HepG2 (cell line): ENCODE measurements around the gene IQSEC1. TPM values are rescaled to one million over a fixed set of nuclear protein-coding genes. Genes with fewer than 3 reads are reported as not detected.

Experiments used
- ADNP ChIP-seq: sonication (generic); formaldehyde crosslinking; IDR thresholded peaks from 2 replicates; pipeline ENCODE4 v1.4.0; 2020; ENCODE audit warnings: missing genetic modification reagents
- ATF1 ChIP-seq: IDR thresholded peaks from 2 replicates; pipeline ENCODE4 v1.6.1; 2016; ENCODE audit warnings: mild to moderate bottlenecking, control low read depth
- ATM ChIP-seq: fragments of 450-650 bp; IDR thresholded peaks from 2 replicates; pipeline ENCODE4 v1.7.1; 2017; ENCODE audit warnings: mild to moderate bottlenecking, borderline replicate concordance
- GLMP ChIP-seq: sonication (generic); formaldehyde crosslinking; IDR thresholded peaks from 2 replicates; pipeline ENCODE4 v1.9.0; 2021; ENCODE audit warnings: missing genetic modification reagents, mild to moderate bottlenecking, borderline replicate concordance
- HNF4G ChIP-seq, 2 experiments: sonication (generic) in 1 of 2; formaldehyde crosslinking in 1 of 2; IDR thresholded peaks; 2 replicates each; pipeline versions ENCODE4 v1.4.0 to v1.6.1; 2011 to 2020; ENCODE audit warnings: borderline replicate concordance in 2 of 2, low read depth in 2 of 2, mild to moderate bottlenecking in 2 of 2, low read length in 1 of 2, missing genetic modification reagents in 1 of 2, moderate library complexity in 1 of 2
- NR2F2 ChIP-seq: IDR thresholded peaks from 2 replicates; pipeline ENCODE4 v1.6.1; 2012; ENCODE audit warnings: low read depth, inconsistent platforms, borderline replicate concordance
- PAXIP1 ChIP-seq: sonication (generic); formaldehyde crosslinking; conservative IDR thresholded peaks from 2 replicates; pipeline ENCODE4 v1.4.0; 2020; ENCODE audit warnings: mild to moderate bottlenecking, missing genetic modification reagents, moderate library complexity
- SALL2 ChIP-seq: sonication (generic); formaldehyde crosslinking; IDR thresholded peaks from 2 replicates; pipeline ENCODE4 v1.8.1; 2023; ENCODE audit warnings: mild to moderate bottlenecking, missing genetic modification reagents, inconsistent platforms
- SMARCC2 ChIP-seq: fragments of 450-650 bp; IDR thresholded peaks from 2 replicates; pipeline ENCODE4 v1.6.1; 2017; ENCODE audit warnings: antibody characterized with exemption, mild to moderate bottlenecking
- SOX6 ChIP-seq, 2 experiments: fragments of 450-650 bp in 1 of 2; sonication (generic) in 1 of 2; formaldehyde crosslinking in 1 of 2; IDR thresholded peaks; 2 replicates each; pipeline versions ENCODE4 v1.4.0 to v1.6.1; 2017 to 2020; ENCODE audit warnings: antibody characterized with exemption in 1 of 2, mild to moderate bottlenecking in 1 of 2, missing genetic modification reagents in 1 of 2
- ZBED4 ChIP-seq: sonication (generic); formaldehyde crosslinking; IDR thresholded peaks from 2 replicates; pipeline ENCODE4 v1.4.0; 2020; ENCODE audit warnings: missing genetic modification reagents, borderline replicate concordance
- ZGPAT ChIP-seq: IDR thresholded peaks from 2 replicates; pipeline ENCODE4 v1.6.1; 2016; ENCODE audit warnings: mild to moderate bottlenecking
- ZNF263 ChIP-seq: sonication (generic); formaldehyde crosslinking; IDR thresholded peaks from 2 replicates; pipeline ENCODE4 v1.4.0; 2020; ENCODE audit warnings: missing genetic modification reagents
- ZNF607 ChIP-seq: sonication (generic); formaldehyde crosslinking; IDR thresholded peaks from 2 replicates; pipeline ENCODE4 v1.5.1; 2020; ENCODE audit warnings: missing genetic modification reagents, mild to moderate bottlenecking, borderline replicate concordance
- ZNF674 ChIP-seq: sonication (generic); formaldehyde crosslinking; IDR thresholded peaks from 2 replicates; pipeline ENCODE4 v1.5.0; 2020; ENCODE audit warnings: low read depth, mild to moderate bottlenecking, missing genetic modification reagents
- ZNF747 ChIP-seq: sonication (generic); formaldehyde crosslinking; IDR thresholded peaks from 2 replicates; pipeline ENCODE4 v1.8.1; 2023; ENCODE audit warnings: missing genetic modification reagents, mild to moderate bottlenecking, borderline replicate concordance
- ZNF782 ChIP-seq: sonication (generic); formaldehyde crosslinking; IDR thresholded peaks from 2 replicates; pipeline ENCODE4 v1.4.0; 2020; ENCODE audit warnings: missing genetic modification reagents, mild to moderate bottlenecking, borderline replicate concordance
- ZSCAN12 ChIP-seq: sonication (generic); formaldehyde crosslinking; IDR thresholded peaks from 2 replicates; pipeline ENCODE4 v1.9.0; 2021; ENCODE audit warnings: mild to moderate bottlenecking, missing genetic modification reagents
- polyA plus RNA-seq, 8 experiments: library from polyadenylated mRNA; depleted of rRNA in 3 of 8; stranded (reverse) in 7 of 8; unstranded in 1 of 8; fragments of >200 nt; fragmentation: Illumina TruSeq in 4 of 8; extraction: Trizol in 4 of 8; gene quantifications; 2 replicates each; pipeline versions ENCODE4 v1.2.1 to v1.2.3, GENCODE V29; 2011 to 2016; ENCODE audit warnings: low read depth in 4 of 8, missing spikeins in 1 of 8, mixed read lengths in 1 of 8; ENCODE audit not compliant: insufficient read depth in 1 of 8
- total RNA-seq, 5 experiments: library from RNA; depleted of rRNA; stranded (reverse); fragments of >200 nt; fragmentation: Illumina TruSeq; extraction: Trizol; gene quantifications; 2 replicates each; pipeline ENCODE4 v1.2.3, GENCODE V29; 2016; ENCODE audit warnings: low read depth in 1 of 5

IQSEC1 gene
- total and polyA plus RNA-seq, 2 of the 13 experiments (the other 11 are each of a cell fraction or from before 2014, with no cell fraction given) = 17.4 to 20.2 TPM

- TF ChIP-seq ZGPAT = peak; percentile 83
- TF ChIP-seq SALL2 (CRISPR knock-in tag) = no peak
- no peak; the same call in 1 of the 2 replicates for TF ChIP-seq NR2F2
- TF ChIP-seq ATM = no peak
- TF ChIP-seq ZNF747 (CRISPR knock-in tag) = no peak
- peak; percentile 56; the same call in 1 of the 2 replicates for TF ChIP-seq PAXIP1 (CRISPR knock-in tag)
- TF ChIP-seq ADNP (CRISPR knock-in tag) = 0 out of 2 replicates have a peak, but pooled peaks have one; percentile 18
- TF ChIP-seq SOX6 (IDR thresholded peaks at IDR 0.05) = no peak
- peak; percentile 66 for TF ChIP-seq SOX6 (CRISPR knock-in tag; IDR thresholded peaks at IDR 0.05)
- TF ChIP-seq ZBED4 (CRISPR knock-in tag) = peak; percentile 95
- TF ChIP-seq SMARCC2 = no peak
- no peak for TF ChIP-seq GLMP (CRISPR knock-in tag)
- no peak for TF ChIP-seq ZSCAN12
- no peak for TF ChIP-seq ZNF607 (CRISPR knock-in tag)
- TF ChIP-seq HNF4G (IDR thresholded peaks at IDR 0.05; ENCODE audit: borderline replicate concordance, low read depth, low read length) = no peak
- TF ChIP-seq HNF4G (CRISPR knock-in tag; IDR thresholded peaks at IDR 0.05; ENCODE audit: borderline replicate concordance, low read depth) = peak; percentile 35; the same call in 1 of the 2 replicates
- no peak for TF ChIP-seq ZNF674 (CRISPR knock-in tag)
- TF ChIP-seq ZNF782 (CRISPR knock-in tag) = peak; percentile 75; the same call in 1 of the 2 replicates
- TF ChIP-seq ZNF263 (CRISPR knock-in tag) = peak; percentile 22; the same call in 1 of the 2 replicates
- TF ChIP-seq ATF1 (CRISPR knock-in tag) = no peak
Observed at GRCh38 chr3:12994607-12995388, 78.4 kb downstream of the IQSEC1 start (continued).
